Adrenal gland (tissue), 5 donors: Measurements from ENCODE around the gene CDCA4.

Source experiments
- CTCF ChIP-seq, 6 experiments: fragments of 450-650 bp in 4 of 6; fragments of 200-600 bp in 2 of 6; sonication (generic) in 1 of 6; IDR thresholded peaks; 1 replicate in 5 of 6; 2 replicates in 1 of 6; pipeline versions ENCODE4 v1.5.1 to v1.8.0; 2016 to 2021; ENCODE audit warnings: antibody characterized with exemption in 6 of 6, mild to moderate bottlenecking in 2 of 6, moderate library complexity in 1 of 6
- POLR2A ChIP-seq, 2 donors: fragments of 450-650 bp; IDR thresholded peaks; one replicate each; pipeline ENCODE4 v1.6.1; 2017; ENCODE audit warnings: antibody characterized with exemption in 2 of 2, mild to moderate bottlenecking in 2 of 2, moderate library complexity in 1 of 2
- donor health status: DM: no; HTN: no; CAD: no.

GRCh38 chr14:105028251-105028927 lies 7.5 kb upstream of the CDCA4 start:
- no peak for TF ChIP-seq CTCF (IDR thresholded peaks at IDR 0.05)
- TF ChIP-seq POLR2A (IDR thresholded peaks at IDR 0.05), result no peak
